Fibroblast of pulmonary artery (primary cell): Measurements from ENCODE around the gene PHLDA3.
"Not testable (repeated sequence)": the region's sequence is repeated elsewhere in the genome, so short reads cannot be mapped to it uniquely, and the experiment has no call there.

ENCODE experiments used
- DNase-seq: peaks from one replicate; pipeline ENCODE4 v3.0.0-alpha.2; 2010; ENCODE audit warnings: low read depth
- H3K4me3 ChIP-seq: replicated peaks from 2 replicates; pipeline ENCODE4 v1.5.1; 2011; ENCODE audit warnings: low read depth, mild to moderate bottlenecking, control low read depth, low read length, moderate library complexity
- TF ChIP-seq, protein P1 (sequence below): IDR thresholded peaks from 2 replicates; pipeline ENCODE4 v1.5.1; 2011; ENCODE audit warnings: mild to moderate bottlenecking, control low read depth, low read length, inconsistent platforms; ENCODE audit errors: missing control alignments

PHLDA3 gene

DNA sequence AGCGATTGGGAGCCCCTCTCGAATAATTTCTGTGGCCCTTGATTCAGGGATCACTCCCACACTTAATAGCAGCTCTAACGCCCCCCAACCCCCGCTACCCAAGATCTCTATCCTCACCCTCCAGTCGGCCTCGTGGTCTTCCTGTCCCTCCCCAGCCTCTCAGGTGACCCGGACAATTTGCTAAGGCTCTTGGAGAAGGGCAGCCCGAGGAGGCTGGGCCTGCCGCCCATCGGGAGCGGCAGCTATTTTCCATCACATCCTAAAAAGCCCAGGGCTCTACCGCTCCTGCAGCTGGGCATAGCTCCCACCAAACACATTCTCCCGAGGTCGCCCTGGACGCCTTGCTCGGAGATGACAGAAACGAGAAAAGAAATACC, 12.0 kb upstream of the PHLDA3 start:
- no peak for DNase-seq
- TF ChIP-seq, protein P1, sequence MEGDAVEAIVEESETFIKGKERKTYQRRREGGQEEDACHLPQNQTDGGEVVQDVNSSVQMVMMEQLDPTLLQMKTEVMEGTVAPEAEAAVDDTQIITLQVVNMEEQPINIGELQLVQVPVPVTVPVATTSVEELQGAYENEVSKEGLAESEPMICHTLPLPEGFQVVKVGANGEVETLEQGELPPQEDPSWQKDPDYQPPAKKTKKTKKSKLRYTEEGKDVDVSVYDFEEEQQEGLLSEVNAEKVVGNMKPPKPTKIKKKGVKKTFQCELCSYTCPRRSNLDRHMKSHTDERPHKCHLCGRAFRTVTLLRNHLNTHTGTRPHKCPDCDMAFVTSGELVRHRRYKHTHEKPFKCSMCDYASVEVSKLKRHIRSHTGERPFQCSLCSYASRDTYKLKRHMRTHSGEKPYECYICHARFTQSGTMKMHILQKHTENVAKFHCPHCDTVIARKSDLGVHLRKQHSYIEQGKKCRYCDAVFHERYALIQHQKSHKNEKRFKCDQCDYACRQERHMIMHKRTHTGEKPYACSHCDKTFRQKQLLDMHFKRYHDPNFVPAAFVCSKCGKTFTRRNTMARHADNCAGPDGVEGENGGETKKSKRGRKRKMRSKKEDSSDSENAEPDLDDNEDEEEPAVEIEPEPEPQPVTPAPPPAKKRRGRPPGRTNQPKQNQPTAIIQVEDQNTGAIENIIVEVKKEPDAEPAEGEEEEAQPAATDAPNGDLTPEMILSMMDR: no peak
- no peak overlapping the region for H3K4me3 ChIP-seq

DNA sequence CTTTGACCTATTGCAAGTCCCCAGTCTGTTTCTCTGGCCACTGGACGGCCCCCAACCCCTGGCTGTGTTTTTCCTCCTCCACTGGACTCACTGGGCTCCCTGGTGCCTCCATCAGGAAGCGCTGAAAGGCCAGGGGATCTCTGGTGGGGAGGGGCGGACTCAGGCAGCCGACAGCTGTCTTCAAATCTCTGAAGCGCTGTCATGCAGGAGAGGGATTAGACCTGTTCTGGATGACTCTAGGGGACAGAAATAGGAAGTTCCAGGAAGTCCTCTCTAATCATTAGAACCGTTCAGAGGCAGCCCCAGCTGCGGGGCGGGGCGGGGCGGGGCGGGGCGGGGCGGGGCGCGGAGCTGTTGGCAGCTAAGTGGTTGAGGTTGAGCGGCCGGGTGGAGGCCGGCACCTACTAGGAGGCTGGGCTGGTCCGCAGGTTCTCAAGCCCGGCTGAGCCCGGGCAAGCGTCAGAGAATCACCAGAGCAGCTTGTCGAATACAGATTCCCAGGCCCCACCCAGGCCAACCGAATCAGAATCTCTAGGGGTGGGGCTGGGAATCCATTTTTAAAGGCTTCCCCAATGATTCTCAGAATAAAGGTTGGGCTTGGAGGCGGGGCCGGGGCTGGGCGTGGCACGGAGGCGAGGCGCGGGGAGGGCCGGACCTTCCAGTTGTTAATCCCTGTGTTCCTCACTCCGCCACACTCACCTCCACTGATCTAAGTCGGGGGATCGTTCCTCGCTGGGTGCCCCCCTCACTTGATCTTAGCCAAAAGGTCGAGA, 11.4 kb upstream of the PHLDA3 start:
- DNase-seq: no peak
- TF ChIP-seq, protein P1: no peak
- H3K4me3 ChIP-seq: no peak overlapping the region

DNA sequence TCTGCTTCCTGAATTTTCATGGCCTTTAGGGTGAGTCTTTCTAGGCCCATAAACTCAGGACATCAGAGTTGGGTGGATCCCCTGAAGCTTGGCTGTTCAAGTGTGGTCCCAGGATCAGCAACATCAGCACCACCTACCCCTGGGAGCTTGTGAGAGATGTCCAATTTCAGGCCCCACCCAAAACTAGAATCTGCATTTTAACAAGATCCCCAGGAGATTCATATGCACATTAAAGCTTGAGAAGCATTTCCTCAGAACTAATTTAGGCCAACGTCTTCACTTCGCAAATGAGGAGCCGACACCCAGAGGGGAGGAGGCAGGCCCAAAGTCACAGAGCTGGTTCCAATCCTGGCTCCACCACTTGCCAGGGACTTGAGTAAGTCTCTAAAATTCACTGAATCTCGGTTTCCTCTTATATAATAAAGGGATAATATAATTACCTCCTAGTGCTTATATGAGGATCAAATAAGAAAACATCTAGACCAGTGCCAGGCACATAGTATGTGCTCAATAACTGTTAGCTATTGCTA, 10.3 kb upstream of the PHLDA3 start:
- TF ChIP-seq, protein P1: no peak
- no peak overlapping the region for H3K4me3 ChIP-seq
- no peak for DNase-seq

DNA sequence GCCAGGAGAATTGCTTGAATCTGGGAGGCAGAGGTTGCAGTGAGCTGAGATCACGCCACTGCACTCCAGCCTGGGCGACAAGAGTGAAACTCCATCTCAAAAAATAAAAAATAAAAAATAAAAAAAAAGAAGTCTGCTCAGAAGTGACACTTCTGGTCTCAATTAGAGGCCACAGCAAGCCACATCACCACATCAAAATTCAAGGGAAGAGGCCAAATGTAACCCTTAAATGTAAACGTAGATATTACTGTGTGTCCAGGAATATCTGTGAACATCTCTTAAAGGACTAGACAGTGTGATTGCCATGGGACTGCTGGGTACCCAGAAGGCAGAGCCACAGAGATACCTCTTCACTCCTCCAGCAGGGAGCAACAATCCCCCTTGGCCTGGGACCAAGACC, 9.7 kb upstream of the PHLDA3 start:
- H3K4me3 ChIP-seq, DNase-seq: not testable (repeated sequence)

DNA sequence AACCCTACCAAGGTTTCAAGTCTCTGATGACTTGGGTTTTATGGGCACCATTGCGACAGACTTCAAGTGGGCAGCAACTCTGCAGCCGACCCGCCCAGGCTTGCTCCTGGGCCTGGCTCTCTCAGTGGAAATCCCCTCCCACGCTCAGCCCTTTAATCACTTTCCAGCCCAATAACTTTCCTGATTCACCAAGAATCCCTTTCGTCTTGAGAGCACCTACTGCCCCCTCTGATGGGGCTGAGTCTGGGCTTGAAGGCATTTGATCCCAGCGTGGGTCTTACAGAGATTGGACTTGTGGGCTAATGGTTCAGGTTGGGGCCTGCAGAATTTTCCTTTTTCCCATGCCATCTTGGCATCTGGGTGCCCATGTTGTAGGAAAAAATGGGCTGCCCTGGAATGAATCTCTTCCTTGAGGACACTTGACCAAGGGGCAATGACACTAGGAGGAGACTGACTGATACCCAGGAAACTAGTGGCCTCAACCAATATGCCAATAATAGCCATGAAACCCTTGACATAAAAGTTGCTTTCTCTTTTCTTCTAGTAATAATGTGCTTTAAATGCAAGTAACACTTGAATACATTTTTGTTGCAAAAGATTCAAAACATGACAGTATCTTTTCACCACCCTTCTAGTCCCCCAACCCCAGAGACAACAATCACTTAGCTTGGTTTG, 7.8 kb upstream of the PHLDA3 start:
- no peak for DNase-seq
- no peak overlapping the region for H3K4me3 ChIP-seq
- TF ChIP-seq, protein P1: no peak

DNA sequence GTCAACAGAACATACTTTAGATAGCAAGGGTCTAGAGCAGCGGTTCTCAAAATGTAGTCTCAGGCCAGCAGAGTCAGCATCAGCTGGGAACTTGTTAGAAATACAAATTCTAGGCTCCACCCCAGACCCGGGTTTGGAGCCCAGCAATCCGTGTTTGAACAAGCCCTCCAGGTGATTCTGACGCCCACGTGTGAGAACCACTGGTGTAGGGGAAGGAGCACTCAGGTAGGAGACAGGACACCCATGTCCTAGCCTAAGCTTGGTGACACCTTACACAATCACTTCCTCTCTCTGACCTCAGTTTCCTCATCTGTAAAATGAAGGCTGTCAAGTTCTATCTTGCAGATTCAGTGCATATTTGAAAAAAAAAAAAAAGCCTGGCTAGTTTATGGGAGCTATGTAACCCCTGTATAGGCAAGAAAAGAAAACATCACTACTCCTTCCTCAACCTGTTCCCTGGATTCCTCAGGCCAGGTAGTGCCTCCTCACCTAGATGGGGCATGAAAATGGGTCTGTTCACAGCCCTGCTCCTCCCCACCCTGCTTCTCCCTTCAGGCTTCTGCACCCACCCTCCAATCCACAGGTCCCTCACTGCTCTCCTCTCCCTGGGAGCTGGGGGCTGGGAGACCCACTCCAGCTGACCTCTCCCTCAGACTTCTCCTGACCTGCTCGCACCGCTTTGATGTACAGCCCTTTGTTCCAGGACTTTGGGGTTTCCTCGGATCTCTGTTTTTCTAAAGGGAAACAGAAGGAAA, 7.1 kb upstream of the PHLDA3 start:
- no peak for DNase-seq
- H3K4me3 ChIP-seq: no peak overlapping the region
- TF ChIP-seq, protein P1: no peak

DNA sequence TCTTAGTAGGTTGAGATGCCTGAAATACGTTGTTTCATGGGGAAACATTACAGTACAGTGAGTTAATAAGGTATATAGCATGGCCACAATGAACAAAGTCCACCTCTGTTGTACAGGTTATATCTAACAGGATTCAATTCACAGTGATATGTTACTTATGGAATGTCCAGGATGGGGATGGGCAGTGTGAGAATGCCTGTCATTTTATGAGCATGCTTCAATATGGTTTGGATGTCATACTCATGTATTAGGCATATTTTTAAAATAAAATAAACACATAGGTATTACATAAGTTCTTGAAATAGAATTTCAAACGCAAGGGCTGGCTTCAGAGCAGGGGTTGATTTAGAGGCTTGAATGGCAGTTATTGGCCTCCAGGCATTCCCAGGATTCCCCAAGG, 6.1 kb upstream of the PHLDA3 start:
- H3K4me3 ChIP-seq: no peak overlapping the region
- no peak for DNase-seq
- TF ChIP-seq, protein P1: no peak
